ENCODE results near the gene SEC14L5.

The SEC14L5 gene

GRCh38 chr16:5003828-5004227, 45.7 kb downstream of the SEC14L5 start:
- Histone ChIP-seq H3K36me3 (no peaks in the 10 kb centered on the region), H3K4me3 (ENCODE audit: low read depth, low read length) (no peak overlapping the region), H3K27me3 (ENCODE audit: insufficient read depth, low read depth, severe bottlenecking) (no peaks in the 10 kb centered on the region), H3K27ac (no peak overlapping the region), H3K9me3 (ENCODE audit: severe bottlenecking) (no peaks in the 10 kb centered on the region)
- DNase-seq: no peak
- no peak for TF ChIP-seq CTCF (IDR thresholded peaks at IDR 0.05; ENCODE audit: low read depth, low read length)

- H3K27ac ChIP-seq: no peak overlapping the region
- TF ChIP-seq CTCF (IDR thresholded peaks at IDR 0.05; ENCODE audit: low read depth, low read length): no peak
- no peaks in the 10 kb centered on the region for H3K9me3 ChIP-seq (ENCODE audit: severe bottlenecking)
- H3K36me3 ChIP-seq: no peaks in the 10 kb centered on the region
- no peak for DNase-seq
- H3K27me3 ChIP-seq (ENCODE audit: insufficient read depth, low read depth, severe bottlenecking): no peaks in the 10 kb centered on the region
- no peak overlapping the region for H3K4me3 ChIP-seq (ENCODE audit: low read depth, low read length)
Measured at GRCh38 chr16:5004311-5004710, 46.2 kb downstream of the SEC14L5 start.

- no peak for DNase-seq
- H3K27ac ChIP-seq: no peak overlapping the region
- no peaks in the 10 kb centered on the region for H3K27me3 ChIP-seq (ENCODE audit: insufficient read depth, low read depth, severe bottlenecking)
- no peak overlapping the region for H3K4me3 ChIP-seq (ENCODE audit: low read depth, low read length)
- no peaks in the 10 kb centered on the region for H3K36me3 ChIP-seq
- no peak for TF ChIP-seq CTCF (IDR thresholded peaks at IDR 0.05; ENCODE audit: low read depth, low read length)
- no peaks in the 10 kb centered on the region for H3K9me3 ChIP-seq (ENCODE audit: severe bottlenecking)
Measured at GRCh38 chr16:5005916-5006315, 47.8 kb downstream of the SEC14L5 start.

GRCh38 chr16:5006348-5007193, 48.4 kb downstream of the SEC14L5 start:
- Histone ChIP-seq H3K4me3 (ENCODE audit: low read depth, low read length) (no peak overlapping the region), H3K36me3 (no peaks in the 10 kb centered on the region), H3K27me3 (ENCODE audit: insufficient read depth, low read depth, severe bottlenecking) (no peaks in the 10 kb centered on the region), H3K9me3 (ENCODE audit: severe bottlenecking) (no peaks in the 10 kb centered on the region), H3K27ac (no peak overlapping the region)
- no peak for TF ChIP-seq CTCF (IDR thresholded peaks at IDR 0.05; ENCODE audit: low read depth, low read length)
- DNase-seq: no peak

- Histone ChIP-seq H3K9me3 (ENCODE audit: severe bottlenecking) (no peaks in the 10 kb centered on the region), H3K36me3 (no peaks in the 10 kb centered on the region), H3K4me3 (ENCODE audit: low read depth, low read length) (no peak overlapping the region), H3K27ac (no peak overlapping the region), H3K27me3 (ENCODE audit: insufficient read depth, low read depth, severe bottlenecking) (no peaks in the 10 kb centered on the region)
- no peak for TF ChIP-seq CTCF (IDR thresholded peaks at IDR 0.05; ENCODE audit: low read depth, low read length)
- DNase-seq: no peak
Measured at GRCh38 chr16:5007256-5007655, 49.1 kb downstream of the SEC14L5 start.

- H3K9me3 ChIP-seq (ENCODE audit: severe bottlenecking): no peaks in the 10 kb centered on the region
- no peak for DNase-seq
- no peak overlapping the region for H3K4me3 ChIP-seq (ENCODE audit: low read depth, low read length)
- no peaks in the 10 kb centered on the region for H3K27me3 ChIP-seq (ENCODE audit: insufficient read depth, low read depth, severe bottlenecking)
- H3K27ac ChIP-seq: no peak overlapping the region
- H3K36me3 ChIP-seq: no peaks in the 10 kb centered on the region
- TF ChIP-seq CTCF (IDR thresholded peaks at IDR 0.05; ENCODE audit: low read depth, low read length): no peak
Measured at GRCh38 chr16:5008311-5008731, 50.2 kb downstream of the SEC14L5 start.

Measured in WERI-Rb-1 (cell line).